ENCODE measurements around the gene PRCD.
A peak's percentile ranks its signal among the peaks of the same experiment; 100 is the strongest.
"Not testable (repeated sequence)": the region's sequence is repeated elsewhere in the genome, so short reads cannot be mapped to it uniquely, and the experiment has no call there.

PRCD gene

DNA sequence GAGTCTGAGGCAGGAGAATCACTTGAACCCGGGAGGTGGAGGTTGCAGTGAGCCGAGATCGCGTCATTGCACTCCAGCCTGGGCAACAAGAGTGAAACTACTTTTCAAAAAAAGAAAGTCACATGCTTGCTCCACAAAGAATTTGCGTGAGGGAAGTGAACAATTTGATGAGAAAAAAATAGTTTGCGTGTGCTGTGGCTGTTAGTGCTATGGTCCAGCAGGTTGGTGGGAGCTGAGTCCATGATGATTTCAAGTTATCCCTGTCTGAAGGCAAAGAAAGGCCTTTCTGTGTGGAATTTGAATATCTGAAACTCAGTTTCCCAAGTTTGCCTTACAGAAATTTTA, 21.0 kb downstream of the PRCD start:
- no peak overlapping the region for H3K9ac ChIP-seq (ENCODE audit: low read depth, low read length)

DNA sequence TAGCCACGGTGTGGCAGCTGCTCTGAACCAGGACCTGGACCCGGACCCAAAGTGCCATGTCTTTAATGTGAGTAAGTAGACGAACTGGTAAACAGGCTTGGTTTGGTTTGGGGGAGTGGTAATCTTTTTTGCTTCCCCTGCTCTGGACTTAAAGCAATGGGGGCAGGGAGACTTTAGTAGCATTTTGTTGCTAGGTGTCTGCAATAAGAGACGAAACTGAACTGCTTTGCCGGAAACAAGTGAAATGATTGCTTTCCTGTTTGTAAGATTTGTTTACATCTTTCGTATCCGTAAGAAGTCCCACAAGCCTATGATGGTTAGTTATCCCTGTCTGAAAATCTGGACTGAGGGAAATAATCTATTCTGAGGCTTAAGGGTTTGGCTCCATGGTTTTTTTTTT, 21.5 kb downstream of the PRCD start:
- H3K27me3 ChIP-seq (ENCODE audit: control insufficient read depth, insufficient read depth, low read length): no peaks in the 10 kb centered on the region
- H3K9me3 ChIP-seq (ENCODE audit: control insufficient read depth, insufficient read depth, low read length): no peaks in the 10 kb centered on the region
- peak overlapping the region; percentile 25 for H3K27ac ChIP-seq (ENCODE audit: low read depth, low read length)
- H3K4me1 ChIP-seq (ENCODE audit: control insufficient read depth, insufficient read depth, low read length): peaks cover 14% of the 10 kb centered on the region
- no peak overlapping the region for H3K9ac ChIP-seq (ENCODE audit: low read depth, low read length)
- H3K4me3 ChIP-seq (ENCODE audit: low read depth, low read length): no peak overlapping the region
- H3K36me3 ChIP-seq (ENCODE audit: control insufficient read depth, insufficient read depth, low read length): peaks cover 76% of the 10 kb centered on the region

More for the DNA sequence above, 21.0 kb downstream of the PRCD start:
- Histone ChIP-seq H3K27me3 (ENCODE audit: control insufficient read depth, insufficient read depth, low read length) (no peaks in the 10 kb centered on the region), H3K27ac (ENCODE audit: low read depth, low read length) (peak overlapping the region; percentile 25), H3K9me3 (ENCODE audit: control insufficient read depth, insufficient read depth, low read length) (no peaks in the 10 kb centered on the region), H3K4me1 (ENCODE audit: control insufficient read depth, insufficient read depth, low read length) (peaks cover 14% of the 10 kb centered on the region), H3K4me3 (ENCODE audit: low read depth, low read length) (no peak overlapping the region), H3K36me3 (ENCODE audit: control insufficient read depth, insufficient read depth, low read length) (peaks cover 71% of the 10 kb centered on the region)

DNA sequence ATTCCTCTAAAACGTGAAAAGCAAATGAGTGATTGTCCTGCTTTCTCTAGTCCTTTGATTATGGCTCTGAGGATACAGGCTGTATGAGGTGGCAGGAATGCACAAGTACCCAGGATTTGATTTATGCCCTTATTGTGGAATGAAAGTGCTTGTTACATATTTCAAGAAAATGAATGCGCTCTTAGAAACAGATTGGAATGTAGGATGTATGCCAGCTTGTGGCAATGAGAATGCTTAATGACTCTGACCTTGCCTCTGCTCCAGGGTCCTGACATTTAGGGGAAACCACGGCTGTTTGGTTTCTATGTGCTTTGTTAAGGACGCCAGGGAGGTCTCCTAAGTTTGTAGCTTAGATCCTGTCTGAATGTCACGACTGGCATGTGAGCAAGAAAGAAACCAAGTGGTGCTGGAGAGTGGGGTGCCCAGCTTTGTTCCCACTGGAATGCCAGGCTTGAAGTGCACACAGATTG, 22.0 kb downstream of the PRCD start:
- Histone ChIP-seq H3K9ac (ENCODE audit: low read depth, low read length) (no peak overlapping the region), H3K36me3 (ENCODE audit: control insufficient read depth, insufficient read depth, low read length) (peaks cover 78% of the 10 kb centered on the region), H3K27ac (ENCODE audit: low read depth, low read length) (no peak overlapping the region), H3K27me3 (ENCODE audit: control insufficient read depth, insufficient read depth, low read length) (no peaks in the 10 kb centered on the region), H3K4me1 (ENCODE audit: control insufficient read depth, insufficient read depth, low read length) (peaks cover 14% of the 10 kb centered on the region), H3K4me3 (ENCODE audit: low read depth, low read length) (no peak overlapping the region; the same call in 1 of the 2 replicates), H3K9me3 (ENCODE audit: control insufficient read depth, insufficient read depth, low read length) (no peaks in the 10 kb centered on the region)

DNA sequence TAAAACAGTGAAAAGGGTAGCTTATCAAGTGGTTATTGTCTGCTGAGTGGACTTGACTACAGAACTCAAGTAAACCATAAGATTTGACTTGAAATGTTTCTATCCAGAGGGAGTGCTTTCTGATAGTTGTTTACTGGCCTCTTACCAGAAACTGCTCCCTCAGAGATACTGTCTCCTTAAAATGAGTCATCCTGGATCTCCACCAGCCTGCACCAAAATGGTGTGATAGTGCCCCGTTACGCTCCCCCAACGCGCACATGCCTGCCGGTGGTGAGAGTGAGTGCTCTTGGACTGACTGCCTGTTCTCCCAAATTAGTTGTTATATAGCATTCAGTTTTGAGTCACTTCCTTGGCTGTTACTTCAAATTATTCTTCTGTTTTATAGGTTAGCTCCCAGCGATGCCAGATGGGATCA, 22.9 kb downstream of the PRCD start:
- Histone ChIP-seq H3K4me3 (ENCODE audit: low read depth, low read length) (no peak overlapping the region), H3K4me1 (ENCODE audit: control insufficient read depth, insufficient read depth, low read length) (peaks cover 14% of the 10 kb centered on the region), H3K36me3 (ENCODE audit: control insufficient read depth, insufficient read depth, low read length) (peaks cover 78% of the 10 kb centered on the region)

GRCh38 chr17:76563359-76563758, 23.5 kb downstream of the PRCD start:
- H3K4me1 ChIP-seq (ENCODE audit: control insufficient read depth, insufficient read depth, low read length): peaks cover 18% of the 10 kb centered on the region
- not testable (repeated sequence) for H3K27ac ChIP-seq (ENCODE audit: low read depth, low read length); H3K4me3 ChIP-seq (ENCODE audit: low read depth, low read length); H3K9me3 ChIP-seq (ENCODE audit: control insufficient read depth, insufficient read depth, low read length); H3K27me3 ChIP-seq (ENCODE audit: control insufficient read depth, insufficient read depth, low read length); H3K9ac ChIP-seq (ENCODE audit: low read depth, low read length)
- peaks cover 78% of the 10 kb centered on the region for H3K36me3 ChIP-seq (ENCODE audit: control insufficient read depth, insufficient read depth, low read length)

More for the DNA sequence above, 22.9 kb downstream of the PRCD start:
- Histone ChIP-seq H3K27me3 (ENCODE audit: control insufficient read depth, insufficient read depth, low read length) (no peaks in the 10 kb centered on the region), H3K9ac (ENCODE audit: low read depth, low read length) (no peak overlapping the region), H3K9me3 (ENCODE audit: control insufficient read depth, insufficient read depth, low read length) (no peaks in the 10 kb centered on the region), H3K27ac (ENCODE audit: low read depth, low read length) (no peak overlapping the region)

- not testable (repeated sequence) for H3K4me3 ChIP-seq (ENCODE audit: low read depth, low read length); H3K9me3 ChIP-seq (ENCODE audit: control insufficient read depth, insufficient read depth, low read length); H3K9ac ChIP-seq (ENCODE audit: low read depth, low read length); H3K27me3 ChIP-seq (ENCODE audit: control insufficient read depth, insufficient read depth, low read length)
- H3K4me1 ChIP-seq (ENCODE audit: control insufficient read depth, insufficient read depth, low read length): peaks cover 17% of the 10 kb centered on the region
- H3K36me3 ChIP-seq (ENCODE audit: control insufficient read depth, insufficient read depth, low read length): peaks cover 60% of the 10 kb centered on the region
- H3K27ac ChIP-seq (ENCODE audit: low read depth, low read length): peak overlapping the region; percentile 45
Measured at GRCh38 chr17:76564991-76565727, 25.3 kb downstream of the PRCD start.

GRCh38 chr17:76565728-76566612, 26.1 kb downstream of the PRCD start:
- Histone ChIP-seq H3K4me3 (ENCODE audit: low read depth, low read length) (no peak overlapping the region), H3K36me3 (ENCODE audit: control insufficient read depth, insufficient read depth, low read length) (peaks cover 53% of the 10 kb centered on the region)

DNA sequence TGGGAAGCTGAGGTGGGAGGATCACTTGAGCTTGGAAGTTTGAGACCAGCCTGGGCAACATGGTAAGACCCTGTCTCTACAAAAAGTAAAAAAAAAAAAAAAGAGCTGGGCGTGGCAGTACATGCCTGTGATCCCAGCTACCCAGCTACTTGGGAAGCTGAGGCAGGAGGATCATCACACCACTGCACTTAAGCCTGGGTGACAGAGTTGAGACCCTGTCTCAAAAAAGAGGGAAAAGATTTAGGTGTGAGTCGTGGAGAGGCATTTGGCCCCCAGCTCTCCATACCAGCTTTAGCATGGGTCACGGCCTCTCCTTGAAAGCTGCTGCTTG, 26.7 kb downstream of the PRCD start:
- Histone ChIP-seq H3K27ac (ENCODE audit: low read depth, low read length) (no peak overlapping the region), H3K27me3 (ENCODE audit: control insufficient read depth, insufficient read depth, low read length) (no peaks in the 10 kb centered on the region), H3K4me3 (ENCODE audit: low read depth, low read length) (no peak overlapping the region), H3K9me3 (ENCODE audit: control insufficient read depth, insufficient read depth, low read length) (no peaks in the 10 kb centered on the region), H3K36me3 (ENCODE audit: control insufficient read depth, insufficient read depth, low read length) (peaks cover 47% of the 10 kb centered on the region), H3K4me1 (ENCODE audit: control insufficient read depth, insufficient read depth, low read length) (peaks cover 16% of the 10 kb centered on the region), H3K9ac (ENCODE audit: low read depth, low read length) (no peak overlapping the region)

More at GRCh38 chr17:76565728-76566612, 26.1 kb downstream of the PRCD start:
- Histone ChIP-seq H3K9me3 (ENCODE audit: control insufficient read depth, insufficient read depth, low read length) (no peaks in the 10 kb centered on the region), H3K27ac (ENCODE audit: low read depth, low read length) (peak overlapping the region; percentile 45), H3K27me3 (ENCODE audit: control insufficient read depth, insufficient read depth, low read length) (no peaks in the 10 kb centered on the region), H3K4me1 (ENCODE audit: control insufficient read depth, insufficient read depth, low read length) (peaks cover 16% of the 10 kb centered on the region), H3K9ac (ENCODE audit: low read depth, low read length) (no peak overlapping the region)

DNA sequence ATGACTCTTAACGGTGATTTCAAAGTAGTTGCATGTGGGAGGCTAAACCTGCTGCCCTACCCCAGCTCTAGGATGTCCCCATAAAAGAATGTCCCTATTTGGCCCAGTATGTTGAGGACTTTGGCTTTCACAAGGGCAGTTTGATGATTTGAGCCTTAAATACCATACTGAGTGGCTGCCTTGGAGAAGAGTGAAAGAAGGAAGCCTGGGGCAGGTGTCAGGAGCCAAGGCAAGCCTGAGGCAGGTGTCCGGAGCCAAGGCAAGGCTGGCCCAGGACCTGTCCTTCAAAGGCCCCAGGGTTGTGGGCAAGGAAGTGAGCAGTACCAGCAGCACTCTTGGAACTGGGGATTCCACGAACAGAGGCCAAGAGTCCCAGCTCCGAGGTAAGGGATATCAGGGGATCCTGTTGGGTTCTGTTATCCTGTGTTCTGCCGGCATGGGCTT, 27.2 kb downstream of the PRCD start:
- H3K27ac ChIP-seq (ENCODE audit: low read depth, low read length): peak overlapping the region; percentile 43
- H3K9ac ChIP-seq (ENCODE audit: low read depth, low read length): no peak overlapping the region
- H3K27me3 ChIP-seq (ENCODE audit: control insufficient read depth, insufficient read depth, low read length): no peaks in the 10 kb centered on the region

GRCh38 chr17:76567634-76568432, 28.0 kb downstream of the PRCD start:
- Histone ChIP-seq H3K9ac (ENCODE audit: low read depth, low read length) (no peak overlapping the region; the same call in 1 of the 2 replicates), H3K4me3 (ENCODE audit: low read depth, low read length) (no peak overlapping the region), H3K4me1 (ENCODE audit: control insufficient read depth, insufficient read depth, low read length) (peaks cover 16% of the 10 kb centered on the region), H3K27me3 (ENCODE audit: control insufficient read depth, insufficient read depth, low read length) (no peaks in the 10 kb centered on the region), H3K36me3 (ENCODE audit: control insufficient read depth, insufficient read depth, low read length) (peaks cover 36% of the 10 kb centered on the region), H3K9me3 (ENCODE audit: control insufficient read depth, insufficient read depth, low read length) (no peaks in the 10 kb centered on the region), H3K27ac (ENCODE audit: low read depth, low read length) (peak overlapping the region; percentile 43)

More for the DNA sequence above, 27.2 kb downstream of the PRCD start:
- H3K9me3 ChIP-seq (ENCODE audit: control insufficient read depth, insufficient read depth, low read length): no peaks in the 10 kb centered on the region
- H3K4me3 ChIP-seq (ENCODE audit: low read depth, low read length): no peak overlapping the region
- peaks cover 16% of the 10 kb centered on the region for H3K4me1 ChIP-seq (ENCODE audit: control insufficient read depth, insufficient read depth, low read length)
- peaks cover 42% of the 10 kb centered on the region for H3K36me3 ChIP-seq (ENCODE audit: control insufficient read depth, insufficient read depth, low read length)
